Stimulated activated CD8-positive, alpha-beta memory T cell treated with anti-CD3 and anti-CD28 coated beads, Interleukin-2, amount 100 ng/mL, for 1 hour (primary cell): ENCODE data around the gene SERPINF2.
"Not testable (repeated sequence)": the region's sequence is repeated elsewhere in the genome, so short reads cannot be mapped to it uniquely, and the experiment has no call there.

Experiments
- DNase-seq, 2 donors: peaks; one replicate each; pipeline ENCODE4 v3.0.0-alpha.2; 2020; ENCODE audit warnings: low read depth in 2 of 2

The SERPINF2 gene

DNA sequence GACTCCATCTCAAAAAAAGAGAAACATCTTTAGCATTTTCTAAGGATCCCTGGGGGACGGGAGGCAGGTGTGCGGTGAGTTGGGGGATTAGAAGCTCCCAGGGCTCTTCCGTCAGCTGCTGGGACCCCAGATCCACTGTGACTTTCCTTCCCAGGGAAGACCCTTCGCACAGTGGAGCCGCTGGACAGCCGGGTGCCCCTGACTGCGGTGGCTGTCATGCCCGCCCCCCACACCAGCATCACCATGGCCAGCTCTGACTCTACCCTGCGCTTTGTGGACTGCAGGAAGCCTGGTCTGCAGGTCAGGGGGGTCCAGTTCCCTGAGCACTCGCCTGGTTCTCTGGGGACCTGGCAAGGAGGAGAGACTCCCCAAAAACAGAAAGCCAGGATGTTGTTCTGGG is 7.3 kb upstream of the SERPINF2 start:
- no peak for DNase-seq

DNA sequence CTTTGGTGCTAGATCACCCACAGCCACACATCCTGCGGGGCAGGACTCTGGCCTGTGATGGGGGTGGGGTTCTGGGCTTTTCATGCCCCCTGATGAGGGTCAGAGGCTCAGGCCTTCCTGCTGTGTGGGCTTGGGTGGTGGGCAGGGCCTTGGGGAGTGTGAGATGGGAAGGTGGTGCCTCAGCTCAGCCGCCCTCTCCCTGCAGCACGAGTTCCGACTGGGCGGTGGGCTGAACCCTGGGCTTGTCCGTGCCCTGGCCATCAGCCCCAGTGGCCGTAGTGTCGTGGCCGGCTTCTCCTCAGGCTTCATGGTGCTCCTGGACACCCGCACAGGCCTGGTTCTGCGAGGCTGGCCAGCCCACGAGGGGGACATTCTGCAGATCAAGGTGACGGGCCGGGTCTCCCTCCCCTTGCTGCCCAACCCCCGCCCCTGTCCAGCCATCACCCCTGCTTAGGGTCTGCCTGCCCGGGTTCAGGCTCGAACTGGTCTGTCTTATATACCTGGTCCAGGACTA is 6.8 kb upstream of the SERPINF2 start:
- no peak for DNase-seq

DNA sequence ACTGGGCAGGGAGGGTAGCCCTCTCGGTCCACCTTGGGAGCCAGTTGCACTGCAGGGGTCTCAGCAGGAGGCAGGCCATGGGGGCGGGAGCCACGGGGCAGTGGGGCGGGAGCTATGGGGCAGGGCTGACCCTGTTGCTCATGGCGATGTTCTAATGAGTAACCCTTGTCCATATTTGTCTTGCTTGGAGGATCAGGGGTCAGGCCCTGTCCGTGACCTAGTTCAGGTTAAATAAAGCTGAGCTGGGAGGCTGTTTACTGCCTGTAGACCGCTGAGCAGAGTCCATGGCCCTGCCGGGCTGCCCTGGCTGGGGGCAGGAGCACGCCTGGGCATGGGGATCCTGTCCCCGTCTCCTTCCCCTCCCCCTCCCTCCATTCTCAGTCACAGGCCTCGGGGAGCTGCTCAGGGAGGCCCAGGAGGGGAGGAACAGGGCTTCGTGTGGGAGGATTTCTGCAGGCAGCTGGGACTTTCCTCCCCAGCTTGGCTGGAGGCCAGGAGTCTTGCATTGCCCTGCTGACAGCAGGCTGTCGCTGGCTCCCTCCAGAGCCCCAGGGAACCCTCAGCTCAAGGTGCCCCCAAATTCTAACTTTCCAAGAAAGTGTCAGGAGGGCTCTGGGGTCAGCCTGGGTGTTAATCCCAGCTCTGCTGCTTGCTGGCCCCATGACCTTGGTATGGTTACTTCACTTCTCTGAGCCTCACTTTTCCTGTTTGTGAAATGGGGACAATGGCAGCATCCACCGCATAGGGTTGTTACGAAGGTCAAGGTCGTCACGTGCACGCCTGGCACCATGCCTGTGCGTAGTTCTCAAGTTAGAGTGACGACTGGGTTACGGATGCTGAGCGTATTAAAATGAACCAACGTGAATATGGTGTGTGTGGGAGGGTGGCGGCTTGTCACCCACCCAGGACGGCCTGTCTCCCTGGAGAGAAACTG is 6.1 kb upstream of the SERPINF2 start:
- DNase-seq, result no peak

DNA sequence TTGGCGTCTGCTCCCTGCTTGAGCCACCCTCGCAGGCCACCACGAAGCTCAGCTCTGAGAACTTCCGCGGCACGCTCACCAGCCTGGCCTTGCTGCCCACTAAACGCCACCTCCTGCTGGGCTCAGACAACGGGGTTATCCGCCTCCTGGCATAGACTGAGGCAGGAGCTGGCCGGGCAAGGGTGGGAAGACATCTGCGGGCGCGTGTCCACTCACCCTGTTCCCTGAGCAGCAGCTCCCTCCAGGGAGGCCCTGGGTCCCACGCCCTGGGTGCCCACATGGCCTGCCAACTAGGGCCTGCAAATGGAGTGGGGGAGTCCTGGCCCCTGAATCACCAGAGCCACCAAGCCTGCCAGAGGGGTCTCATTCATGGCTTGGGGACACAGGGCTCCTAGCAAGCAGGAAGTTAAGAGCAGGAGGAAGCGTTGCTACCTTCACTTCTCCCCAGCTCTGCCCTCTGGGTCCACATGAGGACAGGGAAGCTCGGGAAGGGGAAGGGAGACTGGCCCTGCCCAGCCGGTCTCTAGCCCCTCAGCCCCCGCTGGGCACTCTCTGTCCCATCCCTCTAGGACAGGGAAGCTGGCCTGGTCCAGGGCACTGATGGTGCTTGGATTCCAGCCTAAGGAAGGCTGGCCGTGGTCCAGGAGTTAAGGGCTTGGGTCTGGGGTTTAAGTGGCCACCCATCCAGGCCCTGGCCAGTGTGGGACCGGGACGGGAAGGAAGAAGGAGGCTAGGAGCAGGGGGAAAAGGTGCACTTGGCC is 5.0 kb upstream of the SERPINF2 start:
- no peak for DNase-seq

DNA sequence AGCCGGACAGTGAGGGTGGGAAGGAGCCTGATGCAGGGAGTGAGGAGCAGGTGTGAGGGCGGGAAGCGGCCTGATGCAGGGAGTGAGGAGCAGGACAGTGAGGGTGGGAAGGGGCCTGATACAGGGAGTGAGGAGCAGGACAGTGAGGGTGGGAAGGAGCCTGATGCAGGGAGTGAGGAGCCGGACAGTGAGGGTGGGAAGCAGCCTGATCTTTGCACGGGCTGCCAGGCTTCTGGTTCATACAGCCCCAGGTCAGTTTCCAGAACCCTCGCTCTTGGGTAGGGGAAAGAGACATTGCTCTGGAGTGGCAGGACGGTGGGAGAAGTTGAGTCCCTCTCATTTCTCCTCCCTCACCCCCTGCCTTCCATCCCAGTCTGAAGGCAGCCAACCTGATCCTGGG is 772 bp upstream of the SERPINF2 start:
- not testable (repeated sequence) for DNase-seq

DNA sequence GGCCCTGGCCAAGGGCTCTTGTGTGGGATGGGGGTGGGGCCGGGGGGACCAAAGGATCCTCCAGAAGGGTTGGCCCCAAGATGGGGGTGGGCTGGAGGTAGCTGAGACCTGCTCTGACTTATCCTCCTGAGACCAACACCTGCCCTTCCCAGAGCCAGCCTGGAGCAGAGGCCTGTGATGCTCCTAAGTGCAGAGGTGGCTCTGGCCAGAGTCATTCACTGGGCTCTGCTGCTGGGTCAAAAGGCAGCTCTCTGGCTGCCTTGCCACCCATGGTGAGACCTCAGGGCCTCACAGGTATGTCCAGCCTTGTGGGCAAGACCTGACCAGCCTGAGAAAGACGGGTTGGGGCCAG is 393 bp downstream of the SERPINF2 start:
- DNase-seq, result no peak

DNA sequence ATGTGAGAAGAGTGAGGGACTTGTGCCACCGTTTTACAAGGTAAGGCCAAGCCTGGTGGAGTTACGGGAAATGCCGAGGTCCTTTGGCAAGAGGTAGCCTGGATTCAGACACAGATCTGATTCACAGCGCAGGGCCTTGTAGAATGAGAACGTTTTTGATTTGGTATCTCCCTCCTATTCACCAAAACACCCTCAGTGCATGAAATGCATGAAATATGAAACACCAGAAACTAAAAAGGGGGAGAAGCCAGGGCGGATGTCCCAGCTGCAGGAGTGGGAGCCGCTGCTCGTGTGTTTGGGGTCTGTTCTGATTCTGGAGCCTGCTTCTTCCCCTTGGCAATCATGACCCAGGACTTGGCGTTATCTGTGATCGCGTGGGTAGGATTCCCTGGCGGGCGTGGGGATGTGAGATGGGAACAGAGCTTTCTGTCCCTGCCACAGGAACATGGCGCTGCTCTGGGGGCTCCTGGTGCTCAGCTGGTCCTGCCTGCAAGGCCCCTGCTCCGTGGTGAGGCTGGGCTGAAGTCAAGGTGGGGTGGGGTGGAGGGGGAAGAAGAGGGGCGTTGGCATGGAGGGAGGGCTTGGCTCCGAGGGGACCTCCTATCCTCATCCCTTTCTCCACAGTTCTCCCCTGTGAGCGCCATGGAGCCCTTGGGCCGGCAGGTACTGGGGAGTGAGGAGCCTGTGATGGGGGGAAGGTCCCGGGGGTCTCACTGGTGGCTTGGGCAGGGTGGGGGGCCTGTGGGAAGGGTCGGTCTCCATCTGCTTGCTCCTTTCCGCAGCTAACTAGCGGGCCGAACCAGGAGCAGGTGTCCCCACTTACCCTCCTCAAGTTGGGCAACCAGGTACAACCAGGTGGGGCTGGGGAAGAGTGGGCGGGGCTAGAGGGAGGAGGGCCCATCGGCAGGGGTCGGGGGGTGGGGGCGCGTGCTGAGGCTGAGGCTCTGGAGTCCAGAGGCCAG is 2.2 kb downstream of the SERPINF2 start:
- DNase-seq, result no peak

DNA sequence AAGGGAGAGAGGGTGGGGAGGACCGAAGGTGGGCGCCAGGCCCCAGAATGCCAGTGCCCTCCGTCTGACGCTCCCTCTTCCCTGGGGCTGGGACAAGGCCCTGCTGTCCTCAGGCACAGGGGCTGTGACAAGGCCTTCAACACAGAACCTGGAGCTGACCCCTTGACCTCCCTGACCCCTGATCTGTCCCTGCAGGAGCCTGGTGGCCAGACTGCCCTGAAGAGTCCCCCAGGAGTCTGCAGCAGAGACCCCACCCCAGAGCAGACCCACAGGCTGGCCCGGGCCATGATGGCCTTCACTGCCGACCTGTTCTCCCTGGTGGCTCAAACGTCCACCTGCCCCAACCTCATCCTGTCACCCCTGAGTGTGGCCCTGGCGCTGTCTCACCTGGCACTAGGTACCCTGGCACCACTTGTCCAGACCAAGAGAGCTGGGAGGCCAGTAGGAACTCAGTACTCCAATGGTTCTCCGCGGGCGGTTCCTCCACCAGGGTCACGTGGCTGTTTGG is 2.9 kb downstream of the SERPINF2 start:
- no peak for DNase-seq

DNA sequence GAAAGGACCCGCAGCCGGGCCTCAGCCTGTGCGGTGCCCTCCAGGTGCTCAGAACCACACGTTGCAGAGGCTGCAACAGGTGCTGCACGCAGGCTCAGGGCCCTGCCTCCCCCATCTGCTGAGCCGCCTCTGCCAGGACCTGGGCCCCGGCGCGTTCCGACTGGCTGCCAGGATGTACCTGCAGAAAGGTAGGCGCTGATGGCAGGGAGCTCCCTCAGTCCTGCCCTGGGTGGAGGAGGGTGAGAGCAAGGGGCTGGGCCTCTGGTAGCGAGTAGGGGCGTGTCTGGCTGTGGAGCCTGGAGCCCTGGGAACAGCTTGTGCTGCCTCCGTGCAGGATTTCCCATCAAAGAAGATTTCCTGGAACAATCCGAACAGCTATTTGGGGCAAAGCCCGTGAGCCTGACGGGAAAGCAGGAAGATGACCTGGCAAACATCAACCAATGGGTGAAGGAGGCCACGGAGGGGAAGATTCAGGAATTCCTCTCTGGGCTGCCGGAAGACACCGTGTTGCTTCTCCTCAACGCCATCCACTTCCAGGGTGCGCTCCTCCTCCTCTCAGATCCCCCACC is 4.4 kb downstream of the SERPINF2 start:
- DNase-seq, result no peak

DNA sequence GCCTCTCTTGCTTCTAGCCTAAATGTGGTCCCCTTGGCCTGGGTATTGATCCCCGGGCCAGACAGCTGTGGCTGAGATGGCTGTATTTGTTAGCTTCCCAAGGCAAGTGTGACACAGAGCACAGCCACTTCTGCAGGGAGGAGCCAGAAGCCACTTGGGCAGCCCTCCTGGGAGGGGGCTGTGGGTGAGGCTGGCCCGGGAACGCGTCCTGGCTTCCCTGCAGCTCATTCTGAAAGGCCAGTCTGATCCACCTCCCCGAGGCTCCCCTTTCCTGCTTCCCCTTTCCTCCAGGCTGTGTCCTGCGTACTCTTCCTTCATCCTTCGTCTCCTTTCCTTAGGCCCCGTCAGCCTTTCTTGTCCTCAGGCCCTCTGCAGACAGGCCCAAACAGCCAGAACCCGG is 8.0 kb downstream of the SERPINF2 start:
- DNase-seq, result no peak

DNA sequence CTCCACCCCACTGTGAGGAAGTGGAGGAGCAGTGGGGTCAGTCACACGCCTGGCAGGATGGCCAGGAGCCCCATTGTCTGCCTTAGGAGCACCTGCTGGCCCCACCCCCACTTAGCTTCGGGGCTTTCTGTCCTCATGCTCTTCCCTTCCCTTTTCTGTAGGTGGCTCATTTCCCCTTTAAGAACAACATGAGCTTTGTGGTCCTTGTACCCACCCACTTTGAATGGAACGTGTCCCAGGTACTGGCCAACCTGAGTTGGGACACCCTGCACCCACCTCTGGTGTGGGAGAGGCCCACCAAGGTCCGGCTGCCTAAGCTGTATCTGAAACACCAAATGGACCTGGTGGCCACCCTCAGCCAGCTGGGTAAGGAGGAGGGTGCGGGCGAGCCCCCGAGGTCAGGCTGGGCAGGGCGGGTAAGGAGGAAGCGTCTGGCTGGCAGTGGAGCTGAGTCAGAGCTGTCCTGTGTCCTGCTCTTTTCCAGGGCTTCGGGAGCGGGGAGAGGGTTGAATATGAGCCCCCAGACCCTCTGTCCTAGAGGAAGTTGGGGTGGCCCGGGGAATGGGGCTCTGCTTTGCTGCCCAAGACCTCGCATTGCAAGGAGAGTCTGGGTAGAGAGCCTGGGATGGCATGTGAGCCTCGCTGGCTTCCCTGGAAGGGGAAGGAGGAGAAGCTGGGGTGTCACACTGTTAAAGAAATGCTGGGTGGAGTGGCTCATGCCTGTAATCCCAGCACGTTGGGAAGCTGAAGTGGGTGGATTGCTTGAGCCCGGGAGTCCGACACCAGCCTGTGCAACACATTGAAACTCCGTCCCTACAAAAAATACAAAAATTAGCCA is 10.0 kb downstream of the SERPINF2 start:
- DNase-seq, result no peak

DNA sequence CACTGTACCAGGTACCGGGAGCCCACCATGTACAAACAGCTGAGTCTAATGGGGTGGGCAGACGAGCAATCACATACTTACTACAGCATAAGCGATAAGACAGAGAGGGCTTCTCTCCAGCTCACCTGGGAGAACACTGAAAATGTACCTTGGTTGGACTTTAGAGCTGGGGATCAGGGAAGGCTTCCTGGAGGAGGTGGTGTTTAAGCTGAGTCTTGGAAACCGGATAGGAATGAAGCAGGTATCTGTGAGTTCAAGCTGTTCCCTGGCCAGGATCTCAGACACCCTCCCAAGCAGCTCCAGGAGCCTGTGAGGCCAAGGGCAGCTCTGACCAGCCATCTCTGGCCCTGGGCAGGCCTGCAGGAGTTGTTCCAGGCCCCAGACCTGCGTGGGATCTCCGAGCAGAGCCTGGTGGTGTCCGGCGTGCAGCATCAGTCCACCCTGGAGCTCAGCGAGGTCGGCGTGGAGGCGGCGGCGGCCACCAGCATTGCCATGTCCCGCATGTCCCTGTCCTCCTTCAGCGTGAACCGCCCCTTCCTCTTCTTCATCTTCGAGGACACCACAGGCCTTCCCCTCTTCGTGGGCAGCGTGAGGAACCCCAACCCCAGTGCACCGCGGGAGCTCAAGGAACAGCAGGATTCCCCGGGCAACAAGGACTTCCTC is 11.2 kb downstream of the SERPINF2 start:
- no peak for DNase-seq

DNA sequence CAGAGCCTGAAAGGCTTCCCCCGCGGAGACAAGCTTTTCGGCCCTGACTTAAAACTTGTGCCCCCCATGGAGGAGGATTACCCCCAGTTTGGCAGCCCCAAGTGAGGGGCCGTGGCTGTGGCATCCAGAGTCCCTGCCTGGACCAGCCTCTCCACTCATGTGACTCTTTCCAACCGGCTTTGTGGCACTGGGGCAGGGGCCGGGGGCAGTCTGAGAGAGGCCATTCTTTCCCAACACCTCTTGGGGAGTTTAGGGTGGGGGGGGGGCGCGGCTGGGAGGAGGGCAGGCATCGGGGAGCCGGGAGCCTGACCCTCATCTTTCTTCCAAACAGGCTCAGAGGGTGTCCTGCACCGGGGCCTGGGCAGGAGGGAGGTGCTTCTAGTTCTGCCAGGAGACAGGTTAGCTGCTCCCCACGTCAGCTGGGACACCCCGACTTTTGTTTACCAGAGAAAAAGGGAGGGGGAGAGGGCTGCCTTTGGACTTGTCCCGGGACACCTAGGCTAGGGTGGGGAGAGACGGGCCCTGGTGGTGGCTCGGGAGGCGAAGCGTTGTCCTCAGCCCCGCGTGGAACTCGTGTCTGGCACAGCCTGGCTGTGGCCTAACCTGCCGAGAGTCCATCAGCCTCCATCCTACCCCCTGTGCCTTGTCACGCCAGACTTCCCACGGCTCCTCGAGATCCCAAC is 11.9 kb downstream of the SERPINF2 start:
- no peak for DNase-seq

DNA sequence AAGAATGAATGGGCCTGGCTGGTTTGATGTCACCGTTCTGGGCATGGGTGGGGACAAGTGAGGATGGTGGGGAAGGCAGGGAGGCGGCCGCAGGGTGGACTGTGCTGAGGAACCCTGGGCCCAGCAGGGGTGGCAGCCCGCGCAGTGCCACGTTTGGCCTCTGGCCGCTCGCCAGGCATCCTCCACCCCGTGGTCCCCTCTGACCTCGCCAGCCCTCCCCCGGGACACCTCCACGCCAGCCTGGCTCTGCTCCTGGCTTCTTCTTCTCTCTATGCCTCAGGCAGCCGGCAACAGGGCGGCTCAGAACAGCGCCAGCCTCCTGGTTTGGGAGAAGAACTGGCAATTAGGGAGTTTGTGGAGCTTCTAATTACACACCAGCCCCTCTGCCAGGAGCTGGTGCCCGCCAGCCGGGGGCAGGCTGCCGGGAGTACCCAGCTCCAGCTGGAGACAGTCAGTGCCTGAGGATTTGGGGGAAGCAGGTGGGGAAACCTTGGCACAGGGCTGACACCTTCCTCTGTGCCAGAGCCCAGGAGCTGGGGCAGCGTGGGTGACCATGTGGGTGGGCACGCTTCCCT is 12.7 kb downstream of the SERPINF2 start:
- DNase-seq, result no peak

DNA sequence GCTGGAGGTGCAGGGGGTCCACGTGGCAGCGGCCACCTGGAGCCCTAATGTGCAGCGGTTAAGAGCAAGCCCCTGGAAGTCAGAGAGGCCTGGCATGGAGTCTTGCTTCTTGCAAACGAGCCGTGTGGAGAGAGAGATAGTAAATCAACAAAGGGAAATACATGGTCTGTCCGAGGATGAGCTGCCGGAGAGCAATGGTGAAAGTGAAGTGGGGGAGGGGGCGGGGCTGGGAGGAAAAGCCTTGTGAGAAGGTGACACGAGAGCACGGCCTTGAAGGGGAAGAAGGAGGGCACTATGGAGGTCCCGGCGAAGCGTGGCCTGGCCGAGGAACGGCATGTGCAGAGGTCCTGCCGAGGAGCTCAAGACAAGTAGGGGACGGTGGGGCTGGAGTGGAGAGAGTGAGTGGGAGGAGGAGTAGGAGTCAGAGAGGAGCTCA is 13.2 kb downstream of the SERPINF2 start:
- DNase-seq, result no peak

DNA sequence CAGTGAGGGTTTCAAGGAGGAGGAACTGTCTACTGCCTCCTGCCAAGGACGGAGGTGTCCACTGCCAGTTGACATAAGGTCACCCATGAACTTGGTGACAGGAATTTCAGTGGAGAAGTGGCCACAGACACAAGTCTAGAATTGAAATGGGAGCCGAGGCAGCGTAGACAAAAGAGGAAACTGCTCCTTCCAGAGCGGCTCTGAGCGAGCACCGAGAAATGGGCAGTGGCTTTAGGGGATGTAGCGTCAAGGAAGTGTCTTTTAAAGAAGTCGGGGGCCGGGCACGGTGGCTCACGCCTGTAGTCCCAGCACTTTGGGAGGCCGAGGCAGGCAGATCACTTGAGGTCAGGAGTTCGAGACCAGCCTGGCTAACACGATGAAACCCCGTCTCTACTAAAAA is 16.1 kb downstream of the SERPINF2 start:
- DNase-seq, result no peak

DNA sequence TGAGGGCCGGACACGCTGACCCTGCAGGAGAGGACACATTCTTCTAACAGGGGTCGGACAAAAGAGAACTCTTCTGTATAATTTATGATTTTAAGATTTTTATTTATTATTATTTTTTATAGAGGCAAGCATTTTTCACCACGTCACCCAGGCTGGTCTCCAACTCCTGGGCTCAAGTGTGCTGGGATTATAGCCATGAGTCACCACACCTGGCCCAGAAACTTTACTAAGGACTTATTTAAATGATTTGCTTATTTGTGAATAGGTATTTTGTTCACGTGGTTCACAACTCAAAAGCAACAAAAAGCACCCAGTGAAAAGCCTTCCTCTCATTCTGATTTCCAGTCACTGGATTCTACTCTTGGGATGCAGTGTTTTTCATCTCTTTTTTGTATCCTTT is 16.9 kb downstream of the SERPINF2 start:
- no peak for DNase-seq

DNA sequence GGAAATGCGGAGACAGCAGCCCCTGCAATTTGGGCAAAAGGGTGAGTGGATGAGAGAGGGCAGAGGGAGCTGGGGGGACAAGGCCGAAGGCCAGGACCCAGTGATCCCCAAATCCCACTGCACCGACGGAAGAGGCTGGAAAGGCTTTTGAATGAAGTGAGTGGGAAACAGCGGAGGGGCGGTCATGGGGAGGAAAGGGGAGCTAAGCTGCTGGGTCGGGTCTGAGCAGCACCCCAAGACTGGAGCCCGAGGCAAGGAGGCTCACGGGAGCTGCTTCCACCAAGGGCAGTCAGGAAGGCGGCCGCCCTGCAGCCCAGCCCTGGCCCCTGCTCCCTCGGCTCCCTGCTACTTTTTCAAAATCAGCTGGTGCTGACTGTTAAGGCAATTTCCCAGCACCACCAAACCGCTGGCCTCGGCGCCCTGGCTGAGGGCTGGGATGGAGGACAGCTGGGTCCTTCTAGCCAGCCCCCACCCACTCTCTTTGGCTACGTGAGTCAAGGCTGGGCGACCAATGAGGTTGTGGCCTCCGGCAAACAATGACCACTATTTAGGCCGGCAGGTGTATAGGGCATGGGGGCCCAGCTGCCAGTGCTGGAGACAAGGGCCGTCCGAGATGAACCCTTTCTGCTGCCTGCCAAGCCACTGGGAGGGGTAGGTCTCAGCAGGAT is 19.7 kb downstream of the SERPINF2 start:
- DNase-seq, result no peak
